RKO (cell line): Measurements from ENCODE around the gene SLIT3.

Source experiments
- DNase-seq: peaks from one replicate; pipeline ENCODE4 v3.0.0-alpha.2; 2016; ENCODE audit warnings: low spot score

SLIT3 gene

DNA sequence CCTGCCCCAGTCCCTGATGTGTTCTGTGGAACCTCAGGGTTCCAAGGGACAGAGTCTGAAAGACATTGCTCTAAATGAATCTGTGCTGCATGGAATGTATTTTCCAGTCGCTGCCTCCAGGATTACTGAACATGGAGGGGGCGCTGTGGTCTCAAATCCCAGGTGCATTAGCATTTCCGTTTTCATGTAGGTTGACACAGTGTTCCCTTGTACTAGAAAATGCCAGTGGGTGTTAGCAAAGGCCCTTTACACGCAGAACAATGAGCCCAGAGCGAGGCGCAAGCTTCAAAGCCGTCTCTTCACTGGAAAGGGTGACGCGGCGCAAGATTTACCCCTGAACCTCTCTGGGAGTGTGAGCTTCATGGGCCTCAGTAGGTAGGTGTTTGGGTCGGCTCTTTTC lies 308.3 kb downstream of the SLIT3 start:
- DNase-seq, result no peak

DNA sequence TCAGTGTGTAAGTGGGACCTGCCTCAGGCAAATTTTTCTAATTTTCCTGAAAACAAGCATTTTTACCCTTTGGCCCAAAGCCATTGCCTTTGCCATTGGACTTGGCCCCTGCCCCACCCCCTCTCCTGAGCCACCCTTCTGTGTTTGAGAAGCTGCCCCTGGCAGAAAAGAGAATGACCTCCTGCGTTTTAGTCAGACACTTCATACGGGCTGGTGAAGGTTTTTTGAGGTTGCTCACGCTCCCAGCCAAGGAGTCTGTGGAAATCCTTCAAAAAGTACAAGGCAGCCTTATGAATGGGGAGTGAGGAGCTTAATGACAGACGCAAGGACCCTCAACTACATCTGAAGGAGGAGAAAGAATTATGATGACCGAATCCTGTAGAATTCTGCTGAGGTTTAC lies 308.9 kb downstream of the SLIT3 start:
- DNase-seq, result no peak

DNA sequence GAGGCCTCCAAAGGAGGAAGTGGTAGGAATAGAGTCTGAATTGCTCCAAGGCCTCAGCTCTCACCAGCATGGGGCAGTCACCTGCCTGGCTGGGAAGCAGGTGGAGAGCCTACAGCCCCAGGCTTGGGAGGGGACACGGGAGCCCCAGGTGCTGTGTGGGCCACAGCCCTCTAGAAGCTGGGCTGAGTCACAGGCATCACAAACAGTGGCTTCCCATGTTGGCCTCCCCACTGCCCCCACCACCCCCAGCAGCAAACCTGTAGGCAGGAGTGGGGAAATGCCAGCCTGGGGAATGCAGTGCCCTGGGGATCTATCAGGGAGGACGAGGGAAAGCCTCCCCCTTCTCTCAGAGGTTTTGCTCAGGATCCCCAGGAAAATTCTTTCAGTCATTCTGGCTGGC lies 309.6 kb downstream of the SLIT3 start:
- DNase-seq, result no peak

DNA sequence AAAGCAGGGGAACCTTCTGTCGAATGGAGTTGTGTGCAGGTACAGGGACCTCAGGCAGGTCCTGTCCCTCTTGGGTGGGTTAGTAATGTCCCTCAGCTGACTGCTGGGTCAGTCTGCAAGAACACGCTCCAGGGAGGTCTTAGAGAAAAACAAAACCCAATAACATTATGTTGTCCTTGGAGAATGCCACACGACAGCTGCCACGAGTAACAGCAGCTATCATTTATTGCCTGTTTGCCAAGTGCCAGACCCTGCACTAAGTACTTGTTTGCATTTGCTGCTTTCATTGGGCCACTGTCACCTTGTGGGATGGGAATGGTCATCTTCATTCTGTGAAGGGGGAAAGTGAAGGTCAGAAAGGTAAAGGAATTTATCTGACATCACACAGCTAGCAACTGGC lies 310.3 kb downstream of the SLIT3 start:
- DNase-seq, result no peak

DNA sequence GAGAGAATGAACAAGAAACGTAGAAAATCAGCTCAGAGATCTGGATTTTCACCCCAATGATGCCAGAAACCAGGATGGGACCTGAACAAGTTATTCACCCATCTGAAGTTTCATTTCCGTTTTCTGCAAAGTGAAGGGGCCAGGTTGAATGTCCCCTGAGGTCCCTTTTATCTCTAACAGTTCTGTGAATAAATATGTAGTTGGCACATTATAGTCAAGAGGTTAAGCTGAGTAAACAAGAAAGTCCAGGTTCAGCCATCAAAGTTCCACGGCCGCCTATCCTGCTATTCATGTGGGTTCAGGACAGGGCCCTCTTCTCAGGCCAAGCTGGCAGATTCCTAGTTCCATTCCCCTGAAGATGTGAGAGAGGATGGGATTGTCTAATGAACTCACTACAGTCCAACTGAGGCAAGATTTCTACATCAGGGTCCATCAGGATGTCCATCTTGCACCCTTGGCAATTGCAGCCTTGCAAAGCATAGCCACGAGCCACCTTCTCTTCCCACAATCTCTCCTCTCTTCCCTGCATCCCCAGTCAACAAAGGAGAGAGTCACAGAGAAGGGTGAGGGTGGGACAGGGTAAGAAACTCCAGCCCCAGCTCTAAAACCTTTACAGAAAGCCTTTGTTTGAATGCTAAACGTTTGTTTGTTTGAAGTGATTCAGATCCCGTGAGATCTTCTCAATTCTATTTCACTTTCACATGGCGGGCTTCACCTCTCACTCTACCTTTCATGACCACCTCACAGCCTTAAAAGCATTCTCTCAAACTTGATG lies 311.0 kb downstream of the SLIT3 start:
- no peak for DNase-seq

DNA sequence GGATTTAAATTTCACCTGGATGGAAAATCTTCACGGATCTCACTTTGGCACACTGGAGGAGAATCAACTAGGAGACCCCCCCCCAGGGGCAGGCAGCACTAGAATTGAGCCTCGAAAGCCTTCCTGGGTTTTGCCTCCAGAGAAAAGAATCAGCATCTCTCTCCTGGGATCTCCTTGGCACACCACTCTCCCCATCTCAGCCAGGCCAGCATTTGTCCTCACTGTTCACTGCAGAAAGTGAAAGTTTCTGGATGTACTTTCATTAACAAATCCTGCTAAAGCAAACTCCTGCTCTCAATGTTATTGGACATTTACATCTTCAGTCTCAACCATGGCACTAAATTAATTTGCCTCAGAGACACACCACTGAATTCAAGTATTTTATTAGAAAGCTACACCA lies 312.2 kb downstream of the SLIT3 start:
- DNase-seq, result no peak

DNA sequence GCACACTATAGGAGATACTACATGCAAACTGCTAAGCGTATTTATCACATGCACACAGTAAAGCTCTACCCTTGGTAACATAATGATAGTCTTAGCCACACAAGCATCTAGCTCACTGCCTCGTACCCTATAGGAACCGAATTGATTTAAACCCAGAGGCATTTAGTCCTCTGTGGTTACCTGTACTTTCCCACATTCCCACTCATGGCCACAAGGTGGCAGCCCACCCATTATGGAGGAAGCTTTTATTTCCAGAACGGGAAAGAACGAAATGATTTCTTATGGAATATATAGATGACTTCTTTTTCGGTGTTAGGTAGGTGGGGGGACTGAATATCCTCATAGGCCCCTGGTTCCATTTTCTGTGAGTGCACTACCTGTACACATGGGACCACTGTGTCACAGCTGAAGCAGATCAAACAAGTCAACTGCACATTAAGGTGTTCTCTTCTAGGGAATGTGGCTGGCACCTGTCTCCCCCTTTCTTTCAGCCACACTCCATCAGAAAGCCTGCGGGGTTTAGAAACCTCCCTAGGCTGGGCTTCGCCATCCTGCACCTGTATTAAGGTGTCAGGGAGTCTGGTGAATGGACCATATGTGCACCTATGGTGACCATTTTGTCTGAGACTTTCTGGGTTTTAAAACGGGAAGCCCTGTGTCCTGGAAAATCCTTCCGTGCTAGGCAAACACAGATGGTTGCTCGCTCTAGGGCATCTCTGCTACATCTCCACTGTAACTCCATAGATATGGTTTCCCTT lies 313.2 kb downstream of the SLIT3 start:
- DNase-seq, result peak; percentile 49

DNA sequence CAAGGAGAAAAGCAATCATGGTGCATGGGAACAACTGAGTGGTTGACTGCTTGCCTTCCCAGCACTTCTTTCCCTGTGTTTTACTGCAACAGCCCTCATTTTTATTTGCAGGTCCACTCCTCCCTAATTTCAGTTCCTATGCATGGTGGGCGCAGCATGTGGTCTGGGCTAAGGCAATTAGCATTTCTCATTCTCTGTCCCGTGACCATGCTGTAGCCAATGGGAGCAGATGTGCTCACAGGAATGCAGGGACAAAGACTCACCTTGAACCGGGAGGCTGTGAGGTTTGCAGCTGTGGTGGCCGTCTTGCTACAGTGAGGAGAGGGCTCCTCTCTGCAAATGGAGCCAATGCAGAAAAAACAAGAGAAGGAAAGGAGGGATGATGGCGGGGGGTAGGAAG lies 315.5 kb downstream of the SLIT3 start:
- DNase-seq, result no peak

DNA sequence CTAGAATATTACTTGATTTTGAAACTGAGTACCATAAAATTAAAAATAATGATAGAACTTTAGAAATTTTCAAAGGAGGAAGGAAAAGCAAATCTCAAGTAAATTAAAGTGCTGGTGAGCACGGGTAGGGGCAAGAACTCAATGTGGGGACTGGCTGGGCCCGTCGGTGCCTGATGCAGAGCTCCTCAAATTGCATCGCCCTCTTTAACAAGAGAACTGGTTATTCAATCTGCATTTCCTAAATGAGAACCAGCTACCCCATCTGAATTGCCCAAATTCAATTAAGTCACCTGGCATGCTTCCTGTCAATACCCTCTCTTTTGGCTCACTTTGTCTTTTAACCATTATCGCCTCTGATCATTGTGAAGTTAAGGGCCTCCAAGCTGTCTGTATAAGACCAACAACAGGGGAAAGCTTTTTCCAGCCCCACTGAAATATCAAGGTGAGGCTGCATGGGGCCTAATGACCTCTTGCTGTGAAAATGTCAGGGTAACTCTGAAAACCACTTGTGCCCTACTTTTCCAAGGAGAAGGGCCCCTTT lies 316.7 kb downstream of the SLIT3 start:
- DNase-seq, result no peak

DNA sequence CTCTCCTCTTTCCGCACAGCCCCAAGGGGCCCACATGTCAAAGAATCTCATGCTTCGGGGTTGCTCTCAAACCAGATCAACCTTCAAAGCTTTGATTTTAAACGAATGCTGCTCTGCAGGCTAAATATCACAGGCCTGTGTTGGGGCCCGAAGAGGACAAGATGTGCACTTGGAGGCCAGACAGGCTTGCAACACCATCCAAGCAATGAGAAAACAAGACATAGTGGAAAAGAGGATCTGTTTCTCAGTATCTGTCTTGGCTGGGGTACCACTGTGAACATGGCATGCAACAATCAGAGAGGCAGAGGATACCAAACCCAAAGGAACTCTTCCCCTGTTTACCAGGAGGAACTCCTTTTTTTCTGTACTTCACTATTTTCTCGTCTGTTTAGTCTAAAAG lies 321.8 kb downstream of the SLIT3 start:
- DNase-seq, result no peak

DNA sequence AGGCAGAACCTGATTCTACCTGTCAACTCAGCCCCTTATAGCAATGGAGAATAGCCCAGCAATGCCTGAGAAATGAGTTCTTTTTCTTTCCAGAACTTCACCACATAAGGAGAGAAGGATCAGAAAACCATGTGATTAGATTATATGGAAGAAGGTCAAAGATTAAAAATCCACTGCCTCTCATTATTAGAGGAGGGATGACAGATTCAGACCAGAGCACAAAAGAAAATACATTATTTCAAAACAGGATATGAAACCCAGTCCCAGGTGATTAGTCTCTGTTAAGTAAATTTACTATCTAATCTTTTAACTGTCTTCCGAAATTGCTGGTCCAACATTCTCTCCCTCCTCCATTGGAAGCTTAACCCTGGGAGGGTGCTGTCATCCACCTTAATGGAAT lies 322.4 kb downstream of the SLIT3 start:
- no peak for DNase-seq

DNA sequence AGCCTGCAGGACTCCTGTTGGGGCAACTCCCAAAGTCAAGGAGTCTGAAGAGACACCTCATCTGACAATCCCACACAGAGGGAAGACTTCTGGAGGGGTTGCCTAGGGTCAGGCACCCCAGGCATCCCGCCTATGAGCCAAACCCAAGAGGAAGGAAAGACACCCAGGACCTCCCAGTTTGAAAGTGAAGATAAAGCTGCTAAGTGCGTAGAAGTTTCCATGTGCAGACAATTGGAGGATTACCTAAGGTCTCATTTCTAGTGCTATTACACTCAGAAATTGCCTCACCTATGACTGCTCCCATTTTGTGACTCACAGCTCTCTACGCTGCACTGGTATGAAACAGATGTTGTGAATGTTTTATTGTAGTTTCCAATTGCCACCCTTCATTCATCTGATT lies 322.9 kb downstream of the SLIT3 start:
- DNase-seq, result no peak

DNA sequence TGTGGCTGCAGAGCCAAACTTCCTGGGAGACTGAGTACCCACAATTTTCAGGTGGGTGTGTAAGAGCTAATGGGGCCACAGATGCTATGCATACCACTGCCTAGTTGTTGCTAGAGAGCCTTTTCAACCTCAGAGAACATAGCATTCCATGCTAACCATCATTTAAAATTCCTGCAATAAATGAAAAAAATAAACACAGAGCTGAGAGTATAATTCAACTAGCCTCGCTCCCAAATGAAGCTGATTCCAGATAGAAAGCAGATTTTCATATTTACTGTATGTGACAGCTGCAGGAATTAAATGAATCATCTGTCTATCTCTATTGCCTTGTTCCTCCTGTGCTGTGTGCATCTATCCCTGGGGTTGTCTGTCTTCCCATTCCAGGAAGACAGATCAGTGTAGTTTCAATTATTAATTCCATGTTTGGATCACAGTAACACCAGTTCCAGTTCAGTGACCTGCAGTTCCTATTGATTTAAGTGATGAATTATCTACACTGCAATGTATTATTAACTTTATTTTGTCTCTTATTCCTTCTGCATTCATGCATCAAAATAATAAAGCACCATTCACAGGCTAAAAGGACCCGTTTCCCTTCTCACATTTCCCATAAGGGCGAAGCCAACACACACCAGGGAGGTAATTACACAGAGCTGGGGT lies 324.5 kb downstream of the SLIT3 start:
- DNase-seq, result no peak

DNA sequence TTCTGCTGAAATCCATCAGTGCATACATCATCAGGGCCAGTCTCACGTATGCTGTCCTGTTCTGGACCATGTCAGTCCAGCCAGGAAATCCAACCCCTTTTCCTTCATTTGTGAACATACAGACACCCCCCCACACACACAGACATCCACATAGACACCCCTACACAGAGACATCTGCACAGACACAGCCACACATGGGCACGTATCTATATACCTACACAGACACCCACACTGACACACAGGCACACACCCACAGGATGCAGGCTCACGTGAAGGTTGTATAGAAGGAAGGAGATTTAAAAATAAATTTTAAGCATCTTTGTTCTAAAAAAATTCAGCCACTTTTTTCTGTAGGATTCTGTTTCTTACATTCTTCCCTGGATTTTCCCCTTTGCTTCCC lies 325.6 kb downstream of the SLIT3 start:
- no peak for DNase-seq

DNA sequence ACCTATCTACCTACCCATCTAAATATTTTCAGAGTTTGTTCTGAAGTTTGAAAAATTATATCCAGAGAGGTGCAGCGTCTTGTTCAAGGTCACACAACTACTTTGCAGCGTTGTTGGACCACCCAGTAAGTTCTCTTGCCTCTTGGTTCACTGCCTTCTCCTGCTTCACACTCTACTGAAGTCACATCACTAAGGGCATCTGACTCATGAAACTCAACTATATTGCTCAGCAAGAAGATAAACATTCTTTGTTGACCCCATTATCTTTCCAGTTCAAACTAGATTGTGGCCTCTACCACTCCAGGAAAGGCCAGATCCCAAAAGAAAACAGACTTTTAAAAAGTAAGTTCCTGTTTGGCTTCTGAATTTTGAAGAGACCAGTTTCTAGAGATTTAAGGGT lies 326.9 kb downstream of the SLIT3 start:
- DNase-seq, result no peak

DNA sequence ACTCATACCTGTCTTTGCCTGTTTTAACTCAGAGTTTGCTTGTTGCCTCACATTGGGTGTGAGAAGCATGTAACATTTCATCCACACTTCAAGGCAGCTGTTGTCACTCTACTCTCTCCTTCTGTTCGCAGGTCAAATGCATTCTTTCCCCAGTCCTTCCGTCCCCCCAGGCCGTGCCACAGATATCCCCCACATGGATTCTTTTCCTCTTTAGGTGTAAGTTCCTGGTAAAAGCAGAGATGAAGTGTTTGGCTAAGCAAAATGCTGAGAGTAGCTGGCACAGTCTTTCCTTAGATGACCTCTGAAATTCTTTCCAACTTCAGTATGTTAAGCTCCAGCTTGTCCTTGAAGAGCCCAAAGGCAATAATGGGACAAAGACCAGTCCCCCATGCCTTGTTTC lies 328.2 kb downstream of the SLIT3 start:
- DNase-seq, result no peak

DNA sequence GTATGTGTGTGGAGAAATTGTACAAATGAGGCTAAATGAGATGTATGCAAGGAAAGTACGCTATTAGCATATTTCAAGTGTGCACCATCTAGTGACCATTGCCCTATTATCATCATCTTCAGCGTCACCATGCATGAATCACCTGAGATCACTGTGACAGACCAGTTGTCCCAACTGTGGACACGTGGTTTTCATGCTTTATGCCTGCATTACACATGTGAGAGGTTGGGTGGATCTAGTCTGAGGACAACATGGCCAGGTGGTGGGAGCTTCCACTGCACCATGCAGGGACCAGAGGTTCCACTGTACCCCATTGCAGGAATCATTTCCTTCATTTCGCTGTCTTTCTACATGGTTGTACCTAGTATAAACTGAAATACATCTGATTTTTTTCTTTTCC lies 329.8 kb downstream of the SLIT3 start:
- DNase-seq, result no peak

DNA sequence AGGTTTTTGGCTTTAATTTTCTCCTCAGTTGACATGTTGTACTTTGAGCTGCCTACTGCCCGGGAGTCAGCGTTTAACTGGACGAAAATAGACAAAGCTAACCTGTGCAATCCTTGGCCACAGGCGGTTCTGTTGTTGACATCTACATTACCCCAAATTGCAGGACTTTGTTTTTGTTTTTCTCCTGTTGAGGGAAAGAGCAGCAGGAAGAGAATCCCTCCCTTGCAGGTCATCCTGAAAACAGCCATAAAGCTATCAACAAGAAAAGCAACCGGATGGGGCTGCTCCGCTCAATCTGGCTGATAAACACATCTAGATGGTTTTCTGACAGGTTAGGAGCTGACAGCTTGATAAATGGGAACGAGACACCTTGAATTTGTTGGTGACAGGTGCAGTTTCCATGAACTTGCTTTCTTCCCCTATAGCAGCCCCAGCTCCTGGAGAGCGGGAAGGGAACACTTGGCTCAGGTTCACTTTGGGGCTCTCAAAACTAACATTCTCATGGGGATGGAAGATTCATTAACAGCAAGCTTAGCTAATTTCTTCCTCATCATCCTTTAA lies 331.5 kb downstream of the SLIT3 start:
- DNase-seq, result no peak

DNA sequence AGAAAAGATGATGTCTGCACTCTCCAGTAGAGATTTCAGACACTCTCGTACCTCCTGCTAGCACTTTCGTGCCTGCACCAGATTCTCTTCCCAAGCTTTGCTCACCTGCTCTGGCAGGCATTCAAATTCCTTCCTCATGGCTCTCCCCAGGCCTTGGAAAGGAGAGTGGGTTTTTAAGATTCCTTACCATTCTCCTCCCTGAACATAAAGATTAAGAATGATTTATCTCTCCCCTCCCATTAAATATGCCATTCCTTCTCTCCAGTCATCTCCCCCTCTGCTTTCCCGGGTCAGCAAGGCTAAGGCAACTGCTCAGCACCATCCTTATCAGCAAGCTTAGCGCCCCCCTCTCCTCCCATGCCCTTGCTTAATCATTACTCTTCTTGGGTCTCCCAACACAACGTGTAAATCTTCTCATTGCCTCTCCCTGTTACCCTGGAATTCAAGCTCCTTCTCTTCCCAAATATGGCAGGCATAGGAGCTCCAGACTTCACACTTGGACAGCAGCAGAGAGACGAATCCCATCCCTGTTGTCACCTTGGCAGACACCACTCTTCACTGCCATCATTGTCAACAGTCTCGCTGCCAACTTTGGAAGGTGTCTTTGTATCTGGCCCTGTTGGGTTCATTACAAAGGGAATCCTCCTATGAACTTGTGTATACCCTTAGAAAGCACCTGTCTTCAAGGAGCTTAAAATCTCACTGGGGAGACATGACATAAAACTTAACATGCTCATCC lies 332.9 kb downstream of the SLIT3 start:
- DNase-seq, result no peak

DNA sequence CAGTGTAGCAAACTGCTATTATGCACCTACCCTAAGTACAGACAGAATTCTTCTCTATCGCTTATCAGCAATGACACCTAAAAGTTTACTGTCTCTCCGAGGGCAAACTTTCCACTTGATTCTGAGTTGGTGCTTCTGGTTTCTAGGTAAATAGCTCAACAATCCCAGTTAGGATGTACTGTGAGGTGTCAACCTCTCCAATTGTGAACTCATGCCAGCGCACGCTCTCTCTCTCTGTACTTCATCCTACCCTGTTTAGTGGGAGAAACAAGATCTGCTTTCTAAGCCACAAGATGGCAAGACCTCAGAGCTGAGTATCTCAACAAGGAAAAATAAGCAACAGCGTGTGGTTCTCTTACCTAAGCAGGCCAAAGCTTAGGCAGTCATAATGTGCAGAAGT lies 335.3 kb downstream of the SLIT3 start:
- DNase-seq, result no peak

DNA sequence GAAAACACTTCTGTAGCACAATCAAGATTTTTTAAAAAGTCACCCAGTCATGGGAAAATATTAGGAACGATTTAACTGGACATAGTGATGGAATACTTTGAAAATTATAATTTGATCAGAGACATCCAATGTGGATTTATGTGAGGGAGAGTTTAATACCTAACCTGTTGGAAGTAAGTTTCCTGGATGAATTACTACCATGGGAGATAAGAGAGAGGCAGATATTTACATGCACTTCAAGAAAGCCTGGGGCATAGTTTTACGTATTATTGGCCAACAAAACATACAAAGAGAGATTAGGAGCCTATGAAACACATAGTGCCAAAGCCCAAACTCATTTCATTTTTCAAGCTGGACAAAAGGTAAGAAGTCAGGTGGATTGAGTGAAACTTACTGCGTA lies 336.8 kb downstream of the SLIT3 start:
- DNase-seq, result no peak

DNA sequence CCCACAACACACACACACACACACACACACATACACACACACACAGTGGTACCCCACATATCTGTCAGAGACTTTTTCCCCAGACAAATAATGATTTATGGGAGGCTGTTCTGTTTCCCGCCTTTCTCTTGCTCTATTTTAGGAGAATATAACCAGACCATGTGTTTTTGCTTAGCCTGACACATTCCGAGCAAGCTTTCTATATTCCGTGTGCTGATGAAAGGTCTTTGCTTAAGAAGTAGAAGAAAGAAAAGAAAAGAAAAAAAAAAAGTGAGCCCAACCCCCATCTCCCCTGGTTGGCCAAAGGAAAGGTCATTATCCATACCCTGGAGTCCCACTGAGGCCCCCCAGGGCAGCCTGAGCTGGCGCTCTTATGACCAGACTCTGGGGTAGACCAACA lies 338.6 kb downstream of the SLIT3 start:
- DNase-seq, result no peak
